T follicular helper cell (primary cell): Measurements from ENCODE around the gene CCDC149.

ENCODE experiments used
- DNase-seq: peaks from one replicate; pipeline ENCODE4 v3.0.0-alpha.2; 2020; ENCODE audit warnings: low read depth

Gene CCDC149

GRCh38 chr4:24843096-24843495 is 69.7 kb downstream of the CCDC149 start:
- DNase-seq = no peak

- no peak for DNase-seq
Measured at GRCh38 chr4:24842356-24842755, 70.5 kb downstream of the CCDC149 start.

- DNase-seq = no peak
Measured at GRCh38 chr4:24840826-24841543, 71.9 kb downstream of the CCDC149 start.

- no peak for DNase-seq
Measured at GRCh38 chr4:24840362-24840761, 72.5 kb downstream of the CCDC149 start.

- DNase-seq = no peak
Measured at GRCh38 chr4:24837781-24838180, 75.1 kb downstream of the CCDC149 start.

- no peak for DNase-seq
Measured at GRCh38 chr4:24837336-24837735, 75.5 kb downstream of the CCDC149 start.

- DNase-seq = no peak
Measured at GRCh38 chr4:24836661-24837242, 76.1 kb downstream of the CCDC149 start.

- DNase-seq = no peak
Measured at GRCh38 chr4:24835696-24836095, 77.1 kb downstream of the CCDC149 start.

GRCh38 chr4:24831637-24832036 is 81.2 kb downstream of the CCDC149 start:
- no peak for DNase-seq

GRCh38 chr4:24824720-24825119 is 88.1 kb downstream of the CCDC149 start:
- no peak for DNase-seq

- DNase-seq = no peak
Measured at GRCh38 chr4:24820541-24820940, 92.3 kb downstream of the CCDC149 start.

GRCh38 chr4:24816797-24817196 is 96.0 kb downstream of the CCDC149 start:
- no peak for DNase-seq

GRCh38 chr4:24813732-24814131 is 99.1 kb downstream of the CCDC149 start:
- DNase-seq = no peak

GRCh38 chr4:24810871-24811631 is 101.8 kb downstream of the CCDC149 start:
- DNase-seq = no peak

- DNase-seq = no peak
Measured at GRCh38 chr4:24809815-24810405, 102.9 kb downstream of the CCDC149 start.

- no peak for DNase-seq
Measured at GRCh38 chr4:24809376-24809775, 103.5 kb downstream of the CCDC149 start.

- DNase-seq = no peak
Measured at GRCh38 chr4:24808955-24809354, 103.9 kb downstream of the CCDC149 start.

GRCh38 chr4:24808261-24808660 is 104.6 kb downstream of the CCDC149 start:
- DNase-seq = no peak

- no peak for DNase-seq
Measured at GRCh38 chr4:24807611-24808010, 105.2 kb downstream of the CCDC149 start.

GRCh38 chr4:24806206-24806990 is 106.4 kb downstream of the CCDC149 start:
- no peak for DNase-seq

GRCh38 chr4:24805566-24805965 is 107.3 kb downstream of the CCDC149 start:
- DNase-seq = no peak

GRCh38 chr4:24805067-24805466 is 107.8 kb downstream of the CCDC149 start:
- DNase-seq = no peak
